ENCODE data around the gene MTG2. TPM values are rescaled to one million over a fixed set of nuclear protein-coding genes. Genes with fewer than 3 reads are reported as not detected.

Gene MTG2
- total and polyA plus RNA-seq, 2 of the 4 experiments (the other 2 are of a cell fraction), result 11.5 to 25.2 TPM

DNA sequence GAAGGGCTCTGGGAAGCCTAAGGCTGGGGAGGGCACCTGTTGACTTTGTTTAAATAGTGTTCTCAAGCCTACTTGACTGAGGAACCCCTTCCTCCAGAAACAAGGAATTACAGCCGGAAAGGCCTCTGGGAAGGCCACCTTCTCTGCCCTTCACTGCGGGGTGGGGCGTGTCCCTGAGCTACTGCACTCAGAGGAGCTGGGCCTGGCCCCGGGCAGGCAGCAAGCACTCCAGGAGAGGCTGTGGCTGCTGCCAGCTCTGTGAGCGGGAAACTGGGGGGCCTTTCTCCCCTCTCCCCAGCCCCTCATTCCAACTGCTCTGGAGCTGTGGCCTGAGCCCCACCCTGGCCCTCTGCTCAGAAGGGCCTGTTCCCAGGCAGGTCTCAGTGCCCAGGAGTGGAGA lies 51.5 kb downstream of the MTG2 start:
- dilution Hi-C loops (cut with HindIII; ENCODE audit: low sequenced_read_pairs, unreplicated experiment), result no loop called here
- H3K4me1 ChIP-seq (ENCODE audit: control insufficient read depth, insufficient read depth, low read length), result peaks cover under 1% of the 10 kb centered on the region

More for the DNA sequence above, 51.5 kb downstream of the MTG2 start:
- no peak for TF ChIP-seq NFE2L2 (IDR thresholded peaks at IDR 0.05; ENCODE audit: low read depth, low read length)
- TF ChIP-seq BHLHE40 (IDR thresholded peaks at IDR 0.05; ENCODE audit: low read depth, low read length), result no peak
- Histone ChIP-seq H2BK5ac (ENCODE audit: low read depth, low read length, poor library complexity, severe bottlenecking) (no peak overlapping the region), H3K9ac (ENCODE audit: low read depth, low read length) (no peak overlapping the region), H3K36me3 (ENCODE audit: control insufficient read depth, insufficient read depth, low read length) (no peaks in the 10 kb centered on the region), H3K27ac (ENCODE audit: insufficient read depth, low read length) (no peak overlapping the region), H3K79me1 (ENCODE audit: low read depth in 1 of 2, low read length in 2 of 2) (peaks cover 2 to 6% of the 10 kb centered on the region in 2 experiments; a peak in 2 of 4 replicates), H3K4me3 (ENCODE audit: insufficient read depth, low read depth, low read length) (no peak overlapping the region), H3K9me1 (ENCODE audit: insufficient read depth, low read length) (no peaks in the 10 kb centered on the region), H4K20me1 (ENCODE audit: insufficient read depth, low read length) (peaks cover 4% of the 10 kb centered on the region), H2AK9ac (replicated peaks; ENCODE audit: low read depth, low read length, poor library complexity) (no peak overlapping the region), H3K18ac (ENCODE audit: low read depth, low read length) (no peak overlapping the region), H2AFZ (replicated peaks; ENCODE audit: low read length, poor library complexity) (no peak overlapping the region), H3K9me3 (ENCODE audit: control insufficient read depth, insufficient read depth, low read length) (peaks cover 4% of the 10 kb centered on the region), H2BK20ac (ENCODE audit: low read depth, low read length) (no peak overlapping the region), H3K27me3 (ENCODE audit: control insufficient read depth, insufficient read depth, low read length) (peaks cover 19% of the 10 kb centered on the region), H4K8ac (ENCODE audit: low read depth in 2 of 2, low read length in 2 of 2) (no peak overlapping the region), H3K4me2 (ENCODE audit: low read depth, low read length) (no peak overlapping the region), H3K23ac (ENCODE audit: low read depth, low read length) (no peak overlapping the region), H3K14ac (replicated peaks; ENCODE audit: low read depth, low read length) (no peak overlapping the region), H3K56ac (ENCODE audit: extremely low read depth, insufficient read depth, low read length) (no peak overlapping the region), H2AK5ac (ENCODE audit: low read depth, low read length) (no peak overlapping the region), H4K91ac (ENCODE audit: insufficient read depth, low read depth, low read length) (no peak overlapping the region), H2BK120ac (ENCODE audit: low read depth, low read length) (no peak overlapping the region), H4K5ac (ENCODE audit: low read depth, low read length) (no peak overlapping the region), H3K4ac (ENCODE audit: low read depth, low read length) (no peak overlapping the region), H2BK15ac (ENCODE audit: low read depth, low read length) (no peak overlapping the region)
- BruUV-seq (replicated peaks), result no TSS peak
- CTCF ChIA-PET, result no interaction called here
- intact Hi-C loops (cut with micrococcal nuclease), result no loop called here
- ATAC-seq (ENCODE audit: low read depth), result no peak
- in situ Hi-C loops (cut with MboI; ENCODE audit: low sequenced_read_pairs), result no loop called here
- POLR2A ChIA-PET (ENCODE audit: unreplicated experiment), result no interaction called here
- no peak for DNase-seq
- no CpG with 5 or more reads among the region's 5 CpGs for WGBS, 2 experiments (ENCODE audit: extremely low coverage in 2 of 2, insufficient read length in 1 of 2)

Data from IMR-90 (cell line).